Glomerular visceral epithelial cell (primary cell): ENCODE results near the gene ECHS1.

Source experiments
- DNase-seq: peaks from one replicate; pipeline ENCODE4 v3.0.0-alpha.2; 2016; ENCODE audit errors: extremely low spot score

Gene ECHS1

GRCh38 chr10:133341983-133342382 is 31.2 kb downstream of the ECHS1 start:
- no peak for DNase-seq

- no peak for DNase-seq
These were observed 33.3 kb downstream of the ECHS1 start for GRCh38 chr10:133339708-133340380.

- no peak for DNase-seq
These were observed 34.8 kb downstream of the ECHS1 start for GRCh38 chr10:133338080-133339071.

- DNase-seq: no peak
These were observed 35.8 kb downstream of the ECHS1 start for GRCh38 chr10:133337370-133337725.

- DNase-seq: no peak
These were observed 36.4 kb downstream of the ECHS1 start, which contains the start of gene CALY for GRCh38 chr10:133336577-133337369. TSS of gene CALY (minus strand) at chr10:133336896. CDS start at chr10:133328989, 7,907 bp downstream.

GRCh38 chr10:133336118-133336576 is 37.0 kb downstream of the ECHS1 start:
- no peak for DNase-seq

GRCh38 chr10:133335246-133336117 is 37.7 kb downstream of the ECHS1 start:
- peak; percentile 40 for DNase-seq

- no peak for DNase-seq
These were observed 38.5 kb downstream of the ECHS1 start for GRCh38 chr10:133334503-133335245.

GRCh38 chr10:133332936-133333699 is 40.0 kb downstream of the ECHS1 start:
- no peak for DNase-seq

- DNase-seq: peak; percentile 88
These were observed 43.5 kb downstream of the ECHS1 start for GRCh38 chr10:133329491-133330202.

- no peak for DNase-seq
These were observed 44.5 kb downstream of the ECHS1 start for GRCh38 chr10:133328358-133329343.

- DNase-seq: peak; percentile 84
These were observed 45.4 kb downstream of the ECHS1 start for GRCh38 chr10:133327651-133328357.

- peak; percentile 34 for DNase-seq
These were observed 46.2 kb downstream of the ECHS1 start for GRCh38 chr10:133326745-133327650.

GRCh38 chr10:133326223-133326551 is 47.0 kb downstream of the ECHS1 start:
- DNase-seq: no peak

GRCh38 chr10:133325440-133326222 is 47.5 kb downstream of the ECHS1 start:
- no peak for DNase-seq
